PFSK-1 (cell line): ENCODE measurements around the gene FMNL2.

Experiments used
- POLR2AphosphoS5 ChIP-seq: IDR thresholded peaks from 2 replicates; pipeline ENCODE4 v1.6.1; 2012; ENCODE audit warnings: low read depth, mild to moderate bottlenecking, control low read depth, low read length, moderate library complexity
- TAF1 ChIP-seq: IDR thresholded peaks from 2 replicates; pipeline ENCODE4 v1.6.1; 2012; ENCODE audit warnings: low read length, control low read depth, borderline replicate concordance; ENCODE audit not compliant: insufficient read depth
- TF ChIP-seq, protein P1 (sequence below), 2 experiments: IDR thresholded peaks; 2 replicates each; pipeline versions ENCODE4 v1.6.1 to v1.8.0; 2011 to 2012; ENCODE audit warnings: low read depth in 2 of 2, low read length in 2 of 2, control low read depth in 1 of 2, inconsistent platforms in 1 of 2, mild to moderate bottlenecking in 1 of 2, moderate library complexity in 1 of 2; ENCODE audit not compliant: insufficient read depth in 1 of 2

DNA sequence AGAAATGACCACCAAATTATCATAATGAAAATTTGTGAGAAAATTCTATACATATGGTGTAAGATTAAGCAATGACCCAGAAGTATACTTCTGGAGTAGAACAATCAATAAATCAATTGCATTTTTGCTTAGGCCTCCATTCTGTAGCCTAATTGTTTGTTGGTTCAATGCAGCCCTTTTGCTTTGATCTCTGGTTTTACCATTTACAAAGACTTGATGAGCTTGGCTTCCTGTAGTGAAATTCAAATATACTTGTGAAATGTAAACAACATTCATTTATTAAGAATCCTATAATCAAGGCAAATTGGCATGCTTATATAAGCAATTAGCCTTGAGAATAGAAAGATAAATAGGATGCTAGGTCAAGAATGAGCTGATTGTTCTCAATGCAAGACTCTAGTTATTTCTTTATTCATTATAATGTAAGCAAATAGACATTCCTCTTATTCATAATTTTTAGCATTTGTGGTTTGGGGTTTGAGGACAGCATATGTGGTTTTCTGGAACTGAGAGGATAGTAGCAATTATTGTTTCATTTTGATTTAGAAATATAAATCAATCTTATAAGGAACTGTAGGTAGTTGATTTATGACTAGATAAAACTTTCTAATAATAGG, 9.7 kb downstream of the FMNL2 start:
- TF ChIP-seq POLR2AphosphoS5 = no peak
- TF ChIP-seq, protein P1, sequence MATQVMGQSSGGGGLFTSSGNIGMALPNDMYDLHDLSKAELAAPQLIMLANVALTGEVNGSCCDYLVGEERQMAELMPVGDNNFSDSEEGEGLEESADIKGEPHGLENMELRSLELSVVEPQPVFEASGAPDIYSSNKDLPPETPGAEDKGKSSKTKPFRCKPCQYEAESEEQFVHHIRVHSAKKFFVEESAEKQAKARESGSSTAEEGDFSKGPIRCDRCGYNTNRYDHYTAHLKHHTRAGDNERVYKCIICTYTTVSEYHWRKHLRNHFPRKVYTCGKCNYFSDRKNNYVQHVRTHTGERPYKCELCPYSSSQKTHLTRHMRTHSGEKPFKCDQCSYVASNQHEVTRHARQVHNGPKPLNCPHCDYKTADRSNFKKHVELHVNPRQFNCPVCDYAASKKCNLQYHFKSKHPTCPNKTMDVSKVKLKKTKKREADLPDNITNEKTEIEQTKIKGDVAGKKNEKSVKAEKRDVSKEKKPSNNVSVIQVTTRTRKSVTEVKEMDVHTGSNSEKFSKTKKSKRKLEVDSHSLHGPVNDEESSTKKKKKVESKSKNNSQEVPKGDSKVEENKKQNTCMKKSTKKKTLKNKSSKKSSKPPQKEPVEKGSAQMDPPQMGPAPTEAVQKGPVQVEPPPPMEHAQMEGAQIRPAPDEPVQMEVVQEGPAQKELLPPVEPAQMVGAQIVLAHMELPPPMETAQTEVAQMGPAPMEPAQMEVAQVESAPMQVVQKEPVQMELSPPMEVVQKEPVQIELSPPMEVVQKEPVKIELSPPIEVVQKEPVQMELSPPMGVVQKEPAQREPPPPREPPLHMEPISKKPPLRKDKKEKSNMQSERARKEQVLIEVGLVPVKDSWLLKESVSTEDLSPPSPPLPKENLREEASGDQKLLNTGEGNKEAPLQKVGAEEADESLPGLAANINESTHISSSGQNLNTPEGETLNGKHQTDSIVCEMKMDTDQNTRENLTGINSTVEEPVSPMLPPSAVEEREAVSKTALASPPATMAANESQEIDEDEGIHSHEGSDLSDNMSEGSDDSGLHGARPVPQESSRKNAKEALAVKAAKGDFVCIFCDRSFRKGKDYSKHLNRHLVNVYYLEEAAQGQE (IDR thresholded peaks at IDR 0.05; ENCODE audit: insufficient read depth in 1 of 2, low read depth in 2 of 2, low read length in 2 of 2) = no peak
- TF ChIP-seq TAF1 = no peak
